Measurements from ENCODE around the gene EXD3. TPM values are rescaled to one million over a fixed set of nuclear protein-coding genes. Genes with fewer than 3 reads are reported as not detected.

EXD3 gene
- total and polyA plus RNA-seq, 2 of the 13 experiments (the other 11 are each of a cell fraction or from before 2014, with no cell fraction given), result 2.7 to 4.8 TPM

DNA sequence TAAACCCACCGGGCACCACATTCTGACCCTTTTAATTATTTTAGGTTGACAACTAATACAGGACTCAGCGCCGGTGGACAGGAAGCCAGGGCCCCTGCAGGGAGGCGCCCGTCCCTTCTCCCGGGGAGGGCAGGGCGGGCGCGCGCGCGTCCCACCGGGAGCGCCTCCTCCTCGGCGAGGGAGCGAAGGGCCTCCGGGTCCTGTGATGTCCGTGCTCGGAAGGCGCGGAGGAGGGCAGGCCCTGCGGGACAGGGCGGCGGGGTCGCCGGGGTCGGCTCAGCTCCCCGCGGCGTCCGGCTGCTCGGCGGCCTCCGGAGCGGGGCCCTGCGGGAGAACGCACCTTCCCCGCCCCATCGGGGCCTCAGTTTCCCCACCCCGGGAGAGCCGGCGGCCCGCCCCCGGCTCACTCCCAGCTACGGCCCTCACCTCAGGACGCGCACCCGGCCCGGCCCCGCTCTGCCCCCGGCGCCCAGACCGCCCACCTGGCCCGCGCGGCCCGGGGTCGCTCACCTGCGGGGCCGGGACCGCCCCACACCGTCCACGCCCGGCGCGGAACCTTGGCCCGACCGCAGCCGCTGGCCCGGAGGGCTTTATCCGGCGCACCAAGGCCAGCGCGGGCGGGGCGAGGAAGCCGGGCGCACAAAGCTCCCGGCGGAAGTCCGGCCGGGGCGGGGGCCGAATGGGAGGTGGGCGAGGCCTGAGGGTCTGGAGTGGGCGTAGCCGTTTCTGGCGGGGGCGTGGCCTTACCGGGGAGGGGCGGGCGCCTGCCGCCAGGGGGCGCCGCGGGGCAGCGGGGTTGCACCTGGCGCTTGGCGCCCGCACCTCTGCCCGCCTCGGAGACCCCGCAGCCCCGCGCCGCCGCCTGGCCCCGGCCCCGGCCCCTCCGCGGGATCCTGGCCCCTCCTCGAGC, at the start of gene EXD3, which contains the start of gene NOXA1 (continued):
- TF ChIP-seq TFDP2 (CRISPR knock-in tag; IDR thresholded peaks at IDR 0.05) (peak; percentile 48; the same call in 1 of the 2 replicates), KLF9 (CRISPR knock-in tag; IDR thresholded peaks at IDR 0.05; ENCODE audit: low read depth) (no peak), ATF4 (CRISPR knock-in tag; IDR thresholded peaks at IDR 0.05) (peak in 1 of 2 experiments; percentile 37; a peak in 1 of 4 replicates), CHD2 (IDR thresholded peaks at IDR 0.05; ENCODE audit: low read depth, low read length) (no peak), GPBP1L1 (CRISPR knock-in tag; IDR thresholded peaks at IDR 0.05) (no peak), MAFK (conservative IDR thresholded peaks at IDR 0.05 in 1 of 2, IDR thresholded peaks at IDR 0.05 in 1 of 2; ENCODE audit: low read length in 2 of 2) (no peak), ZNF142 (CRISPR knock-in tag; IDR thresholded peaks at IDR 0.05) (no peak), YY1 (IDR thresholded peaks at IDR 0.05; ENCODE audit: insufficient read depth, insufficient replicate concordance, low read depth, low read length) (peak; percentile 86), ZNF878 (CRISPR knock-in tag; IDR thresholded peaks at IDR 0.05) (no peak), FOXA1 (IDR thresholded peaks at IDR 0.05) (no peak), FOXA1 (CRISPR knock-in tag; IDR thresholded peaks at IDR 0.05) (no peak; the same call in 1 of the 2 replicates), DR1 (CRISPR knock-in tag; IDR thresholded peaks at IDR 0.05) (no peak)
- TF ChIP-seq, protein P1, sequence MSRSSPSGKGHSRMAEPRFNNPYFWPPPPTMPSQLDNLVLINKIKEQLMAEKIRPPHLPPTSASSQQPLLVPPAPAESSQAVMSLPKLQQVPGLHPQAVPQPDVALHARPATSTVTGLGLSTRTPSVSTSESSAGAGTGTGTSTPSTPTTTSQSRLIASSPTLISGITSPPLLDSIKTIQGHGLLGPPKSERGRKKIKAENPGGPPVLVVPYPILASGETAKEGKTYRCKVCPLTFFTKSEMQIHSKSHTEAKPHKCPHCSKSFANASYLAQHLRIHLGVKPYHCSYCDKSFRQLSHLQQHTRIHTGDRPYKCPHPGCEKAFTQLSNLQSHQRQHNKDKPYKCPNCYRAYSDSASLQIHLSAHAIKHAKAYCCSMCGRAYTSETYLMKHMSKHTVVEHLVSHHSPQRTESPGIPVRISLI (CRISPR knock-in tag; IDR thresholded peaks at IDR 0.05; ENCODE audit: borderline replicate concordance), result no peak; the same call in 1 of the 2 replicates
